HUES48 (cell line): ENCODE measurements around the gene CDH13.

ENCODE experiments used
- H3K27ac ChIP-seq: one replicate; pipeline ENCODE4 v1.7.0; 2013; ENCODE audit warnings: low read depth, low read length, inconsistent platforms
- H3K27me3 ChIP-seq: 2 replicates; pipeline ENCODE4 v1.6.1; 2013; ENCODE audit warnings: mild to moderate bottlenecking, low read length; ENCODE audit not compliant: control insufficient read depth, insufficient read depth
- H3K36me3 ChIP-seq: 2 replicates; pipeline ENCODE4 v1.6.1; 2013; ENCODE audit warnings: low read length; ENCODE audit not compliant: control insufficient read depth, insufficient read depth
- H3K4me1 ChIP-seq: 2 replicates; pipeline ENCODE4 v1.6.1; 2013; ENCODE audit warnings: mild to moderate bottlenecking, low read length; ENCODE audit not compliant: control insufficient read depth, insufficient read depth
- H3K4me3 ChIP-seq: 2 replicates; pipeline ENCODE4 v1.5.1; 2013; ENCODE audit warnings: mild to moderate bottlenecking, low read depth, low read length
- H3K9ac ChIP-seq: 2 replicates; pipeline ENCODE4 v1.6.1; 2013; ENCODE audit warnings: mild to moderate bottlenecking, low read depth, low read length, moderate library complexity
- H3K9me3 ChIP-seq: 2 replicates; pipeline ENCODE4 v1.6.1; 2013; ENCODE audit warnings: low read length; ENCODE audit not compliant: control insufficient read depth, insufficient read depth

Gene CDH13

GRCh38 chr16:82628088-82628423, 1.3 kb downstream of the CDH13 start:
- H3K4me3 ChIP-seq, result peak overlapping the region; percentile 69
- peaks cover 33% of the 10 kb centered on the region for H3K4me1 ChIP-seq
- peaks cover 58% of the 10 kb centered on the region for H3K27me3 ChIP-seq
- no peak overlapping the region for H3K27ac ChIP-seq
- no peaks in the 10 kb centered on the region for H3K9me3 ChIP-seq
- H3K36me3 ChIP-seq, result no peaks in the 10 kb centered on the region
- H3K9ac ChIP-seq, result 0 out of 2 replicates have a peak overlapping the region, but pooled peaks have one; percentile 24

- H3K9ac ChIP-seq, result no peak overlapping the region
- peaks cover 33% of the 10 kb centered on the region for H3K4me1 ChIP-seq
- H3K36me3 ChIP-seq, result no peaks in the 10 kb centered on the region
- peak overlapping the region; percentile 69; the same call in 1 of the 2 replicates for H3K4me3 ChIP-seq
- H3K9me3 ChIP-seq, result no peaks in the 10 kb centered on the region
- H3K27ac ChIP-seq, result no peak overlapping the region
- H3K27me3 ChIP-seq, result peaks cover 58% of the 10 kb centered on the region
These were observed 1.9 kb downstream of the CDH13 start for GRCh38 chr16:82628711-82629110.

- peak overlapping the region; percentile 55 for H3K27ac ChIP-seq
- H3K9ac ChIP-seq, result no peak overlapping the region
These were observed 2.8 kb downstream of the CDH13 start for GRCh38 chr16:82629441-82630027.

GRCh38 chr16:82630219-82630618, 3.5 kb downstream of the CDH13 start:
- peak overlapping the region; percentile 6 for H3K27ac ChIP-seq
- no peak overlapping the region for H3K4me3 ChIP-seq
- peaks cover 33% of the 10 kb centered on the region for H3K4me1 ChIP-seq
- no peaks in the 10 kb centered on the region for H3K36me3 ChIP-seq
- H3K9me3 ChIP-seq, result no peaks in the 10 kb centered on the region
- H3K27me3 ChIP-seq, result peaks cover 45% of the 10 kb centered on the region
- no peak overlapping the region for H3K9ac ChIP-seq

More at GRCh38 chr16:82629441-82630027, 2.8 kb downstream of the CDH13 start:
- Histone ChIP-seq H3K9me3 (no peaks in the 10 kb centered on the region), H3K4me3 (no peak overlapping the region), H3K27me3 (peaks cover 52% of the 10 kb centered on the region), H3K4me1 (peaks cover 33% of the 10 kb centered on the region), H3K36me3 (no peaks in the 10 kb centered on the region)

GRCh38 chr16:82630688-82631087, 3.9 kb downstream of the CDH13 start:
- peaks cover 33% of the 10 kb centered on the region for H3K4me1 ChIP-seq
- H3K27me3 ChIP-seq, result peaks cover 40% of the 10 kb centered on the region
- H3K36me3 ChIP-seq, result no peaks in the 10 kb centered on the region
- no peak overlapping the region for H3K27ac ChIP-seq
- no peak overlapping the region for H3K9ac ChIP-seq
- no peak overlapping the region for H3K4me3 ChIP-seq
- no peaks in the 10 kb centered on the region for H3K9me3 ChIP-seq

- H3K4me3 ChIP-seq, result no peak overlapping the region
- H3K27ac ChIP-seq, result no peak overlapping the region
- peaks cover 27% of the 10 kb centered on the region for H3K27me3 ChIP-seq
- H3K9me3 ChIP-seq, result no peaks in the 10 kb centered on the region
- H3K36me3 ChIP-seq, result no peaks in the 10 kb centered on the region
- peaks cover 30% of the 10 kb centered on the region for H3K4me1 ChIP-seq
- no peak overlapping the region for H3K9ac ChIP-seq
These were observed 5.2 kb downstream of the CDH13 start for GRCh38 chr16:82631701-82632685.

GRCh38 chr16:82633964-82634600, 7.3 kb downstream of the CDH13 start:
- peaks cover 19% of the 10 kb centered on the region for H3K4me1 ChIP-seq
- no peak overlapping the region for H3K4me3 ChIP-seq
- no peak overlapping the region for H3K9ac ChIP-seq
- no peaks in the 10 kb centered on the region for H3K9me3 ChIP-seq
- peaks cover 6% of the 10 kb centered on the region for H3K27me3 ChIP-seq
- H3K36me3 ChIP-seq, result no peaks in the 10 kb centered on the region
- H3K27ac ChIP-seq, result no peak overlapping the region

GRCh38 chr16:82634955-82635610, 8.3 kb downstream of the CDH13 start:
- Histone ChIP-seq H3K4me1 (peaks cover 12% of the 10 kb centered on the region), H3K9me3 (no peaks in the 10 kb centered on the region), H3K36me3 (no peaks in the 10 kb centered on the region), H3K9ac (no peak overlapping the region), H3K27me3 (no peaks in the 10 kb centered on the region), H3K4me3 (no peak overlapping the region), H3K27ac (no peak overlapping the region)

- H3K9ac ChIP-seq, result no peak overlapping the region
- H3K4me3 ChIP-seq, result no peak overlapping the region
- H3K36me3 ChIP-seq, result no peaks in the 10 kb centered on the region
- H3K9me3 ChIP-seq, result no peaks in the 10 kb centered on the region
- peaks cover 3% of the 10 kb centered on the region for H3K4me1 ChIP-seq
- no peaks in the 10 kb centered on the region for H3K27me3 ChIP-seq
- H3K27ac ChIP-seq, result no peak overlapping the region
These were observed 9.7 kb downstream of the CDH13 start for GRCh38 chr16:82636485-82636884.

- H3K9me3 ChIP-seq, result no peaks in the 10 kb centered on the region
- no peaks in the 10 kb centered on the region for H3K36me3 ChIP-seq
- H3K27ac ChIP-seq, result no peak overlapping the region
- no peak overlapping the region for H3K9ac ChIP-seq
- no peaks in the 10 kb centered on the region for H3K27me3 ChIP-seq
- no peak overlapping the region for H3K4me3 ChIP-seq
- peaks cover 3% of the 10 kb centered on the region for H3K4me1 ChIP-seq
These were observed 10.2 kb downstream of the CDH13 start for GRCh38 chr16:82636958-82637357.
